CD4-positive, CD25-positive, alpha-beta regulatory T cell (primary cell): ENCODE measurements around the gene PRUNE2. TPM values are rescaled to one million over a fixed set of nuclear protein-coding genes. Genes with fewer than 3 reads are reported as not detected.

ENCODE experiments used
- ATAC-seq, 2 donors: fragments of 150-1000 bp; cut with Tn5 transposase; one replicate each; pipeline ENCODE4 v1.10.0; 2021; ENCODE audit warnings: low read depth in 2 of 2, moderate number of reproducible peaks in 2 of 2, moderate library complexity in 1 of 2
- DNase-seq, 3 donors: peaks; one replicate each; pipeline versions ENCODE4 v3.0.0 to v3.0.0-alpha.2; 2012 to 2022; ENCODE audit warnings: mixed read lengths in 1 of 3
- H3K27ac ChIP-seq: one replicate; pipeline ENCODE4 v1.7.0; 2013; ENCODE audit warnings: mild to moderate bottlenecking, low read length; ENCODE audit not compliant: insufficient read depth, poor library complexity, severe bottlenecking
- H3K27me3 ChIP-seq: one replicate; pipeline ENCODE4 v1.7.0; 2013; ENCODE audit warnings: low read length; ENCODE audit not compliant: control insufficient read depth, insufficient read depth
- H3K36me3 ChIP-seq: one replicate; pipeline ENCODE4 v1.7.0; 2013; ENCODE audit warnings: mild to moderate bottlenecking, low read length, moderate library complexity; ENCODE audit not compliant: control insufficient read depth, insufficient read depth
- H3K4me1 ChIP-seq: 2 replicates; pipeline ENCODE4 v1.7.0; 2013; ENCODE audit warnings: mild to moderate bottlenecking, low read length; ENCODE audit not compliant: insufficient read depth, control insufficient read depth, poor library complexity, severe bottlenecking
- H3K4me3 ChIP-seq: one replicate; pipeline ENCODE4 v1.7.0; 2013; ENCODE audit warnings: low read depth, mild to moderate bottlenecking, low read length, moderate library complexity
- H3K9me3 ChIP-seq, 2 experiments: 1 replicate in 1 of 2; 2 replicates in 1 of 2; pipeline ENCODE4 v1.7.0; 2013; ENCODE audit warnings: low read length in 2 of 2, mild to moderate bottlenecking in 1 of 2, moderate library complexity in 1 of 2; ENCODE audit not compliant: control insufficient read depth in 2 of 2
- H3K27ac Mint-ChIP-seq, 3 donors: one replicate each; pipeline ENCODE4 v1.8.0; 2020 to 2022; ENCODE audit warnings: mild to moderate bottlenecking in 3 of 3, mixed read lengths in 3 of 3, moderate library complexity in 2 of 3
- H3K27me3 Mint-ChIP-seq: one replicate; pipeline ENCODE4 v1.8.0; 2022; ENCODE audit warnings: mild to moderate bottlenecking, mixed read lengths
- H3K36me3 Mint-ChIP-seq: one replicate; pipeline ENCODE4 v1.8.0; 2020; ENCODE audit warnings: mixed read lengths
- H3K4me1 Mint-ChIP-seq, 4 donors: one replicate each; pipeline ENCODE4 v1.8.0; 2020 to 2022; ENCODE audit warnings: mixed read lengths in 4 of 4, mild to moderate bottlenecking in 1 of 4
- H3K4me3 Mint-ChIP-seq, 4 donors: one replicate each; pipeline ENCODE4 v1.8.0; 2020 to 2022; ENCODE audit warnings: mild to moderate bottlenecking in 4 of 4, mixed read lengths in 4 of 4, moderate library complexity in 3 of 4
- H3K9me3 Mint-ChIP-seq, 7 donors: one replicate each; pipeline ENCODE4 v1.8.0; 2020 to 2022; ENCODE audit warnings: mixed read lengths in 7 of 7, mild to moderate bottlenecking in 3 of 7, moderate library complexity in 2 of 7
- polyA plus RNA-seq, 4 donors: library from polyadenylated mRNA; unstranded; fragments of 300-500 nt; fragmentation: Illumina TruSeq; gene quantifications; one replicate each; pipeline ENCODE4 v1.2.3, GENCODE V29; 2021
- total RNA-seq: library from RNA; stranded (reverse); gene quantifications from one replicate; pipeline ENCODE4 v1.2.3, GENCODE V29; 2022

Gene PRUNE2
- total and polyA plus RNA-seq, 5 donors from 2014 or later = 0.28 to 0.30 TPM; not detected in 3

- Mint-ChIP-seq H3K36me3 (no peaks in the 10 kb centered on the region), H3K27ac (no peak overlapping the region), H3K4me3 (no peak overlapping the region), H3K4me1 (peaks cover 0 to 4% (median 0%) of the 10 kb centered on the region in 4 donors), H3K27me3 (no peaks in the 10 kb centered on the region), H3K9me3 (no peaks in the 10 kb centered on the region)
- H3K36me3 ChIP-seq = no peaks in the 10 kb centered on the region
- ATAC-seq (no peak), DNase-seq (no peak)
- H3K4me3 ChIP-seq = no peak overlapping the region
- no peaks in the 10 kb centered on the region for H3K9me3 ChIP-seq
- no peaks in the 10 kb centered on the region for H3K27me3 ChIP-seq
- no peak overlapping the region for H3K27ac ChIP-seq
- no peaks in the 10 kb centered on the region for H3K4me1 ChIP-seq
Observed at GRCh38 chr9:76803083-76803482, 102.8 kb downstream of the PRUNE2 start.

- Histone ChIP-seq H3K27ac (no peak overlapping the region), H3K27me3 (no peaks in the 10 kb centered on the region), H3K4me1 (no peaks in the 10 kb centered on the region), H3K36me3 (no peaks in the 10 kb centered on the region), H3K4me3 (no peak overlapping the region), H3K9me3 (no peaks in the 10 kb centered on the region)
- Mint-ChIP-seq H3K4me1 (peaks cover 0 to 4% (median 0%) of the 10 kb centered on the region in 4 donors), H3K27me3 (no peaks in the 10 kb centered on the region), H3K4me3 (no peak overlapping the region), H3K27ac (no peak overlapping the region), H3K9me3 (no peaks in the 10 kb centered on the region), H3K36me3 (no peaks in the 10 kb centered on the region)
- ATAC-seq (no peak), DNase-seq (no peak)
Observed at GRCh38 chr9:76800901-76801300, 105.0 kb downstream of the PRUNE2 start.

- Histone ChIP-seq H3K9me3 (no peaks in the 10 kb centered on the region), H3K27ac (no peak overlapping the region), H3K36me3 (no peaks in the 10 kb centered on the region), H3K4me3 (no peak overlapping the region), H3K4me1 (no peaks in the 10 kb centered on the region), H3K27me3 (no peaks in the 10 kb centered on the region)
- H3K27me3 Mint-ChIP-seq = no peaks in the 10 kb centered on the region
- H3K36me3 Mint-ChIP-seq = no peaks in the 10 kb centered on the region
- no peak for ATAC-seq
- no peak overlapping the region for H3K27ac Mint-ChIP-seq
- peaks cover 0 to 4% (median 0%) of the 10 kb centered on the region in 4 donors for H3K4me1 Mint-ChIP-seq
- no peak overlapping the region for H3K4me3 Mint-ChIP-seq
- no peak for DNase-seq
- no peaks in the 10 kb centered on the region for H3K9me3 Mint-ChIP-seq
Observed at GRCh38 chr9:76799473-76799872, 106.4 kb downstream of the PRUNE2 start.

GRCh38 chr9:76798527-76798926, 107.4 kb downstream of the PRUNE2 start:
- Mint-ChIP-seq H3K27ac (no peak overlapping the region), H3K4me1 (peaks cover 0 to 4% (median 0%) of the 10 kb centered on the region in 4 donors), H3K27me3 (no peaks in the 10 kb centered on the region), H3K9me3 (no peaks in the 10 kb centered on the region), H3K4me3 (no peak overlapping the region), H3K36me3 (no peaks in the 10 kb centered on the region)
- DNase-seq = no peak
- H3K27me3 ChIP-seq = no peaks in the 10 kb centered on the region
- no peak for ATAC-seq
- H3K9me3 ChIP-seq = no peaks in the 10 kb centered on the region
- no peaks in the 10 kb centered on the region for H3K4me1 ChIP-seq
- H3K36me3 ChIP-seq = no peaks in the 10 kb centered on the region
- no peak overlapping the region for H3K27ac ChIP-seq
- no peak overlapping the region for H3K4me3 ChIP-seq

- Mint-ChIP-seq H3K27ac (no peak overlapping the region), H3K36me3 (no peaks in the 10 kb centered on the region), H3K4me1 (peaks cover 0 to 4% (median 0%) of the 10 kb centered on the region in 4 donors), H3K27me3 (no peaks in the 10 kb centered on the region), H3K9me3 (peaks cover 0 to 1% (median 0%) of the 10 kb centered on the region in 7 donors), H3K4me3 (no peak overlapping the region)
- H3K9me3 ChIP-seq = no peaks in the 10 kb centered on the region
- no peak for DNase-seq
- H3K4me1 ChIP-seq = no peaks in the 10 kb centered on the region
- H3K27me3 ChIP-seq = no peaks in the 10 kb centered on the region
- H3K36me3 ChIP-seq = no peaks in the 10 kb centered on the region
- no peak overlapping the region for H3K27ac ChIP-seq
- no peak for ATAC-seq
- no peak overlapping the region for H3K4me3 ChIP-seq
Observed at GRCh38 chr9:76796296-76796695, 109.6 kb downstream of the PRUNE2 start.

GRCh38 chr9:76793784-76794431, 112.0 kb downstream of the PRUNE2 start:
- no peak for ATAC-seq
- no peak for DNase-seq
- Histone ChIP-seq H3K27me3 (no peaks in the 10 kb centered on the region), H3K27ac (no peak overlapping the region), H3K36me3 (no peaks in the 10 kb centered on the region), H3K4me3 (no peak overlapping the region), H3K9me3 (no peaks in the 10 kb centered on the region), H3K4me1 (no peaks in the 10 kb centered on the region)
- H3K4me3 Mint-ChIP-seq = no peak overlapping the region
- no peaks in the 10 kb centered on the region for H3K36me3 Mint-ChIP-seq
- no peak overlapping the region for H3K27ac Mint-ChIP-seq
- no peaks in the 10 kb centered on the region for H3K27me3 Mint-ChIP-seq
- peaks cover 0 to 2% (median 0%) of the 10 kb centered on the region in 7 donors for H3K9me3 Mint-ChIP-seq
- H3K4me1 Mint-ChIP-seq = no peaks in the 10 kb centered on the region

GRCh38 chr9:76789840-76790239, 116.1 kb downstream of the PRUNE2 start:
- Mint-ChIP-seq H3K36me3 (no peaks in the 10 kb centered on the region), H3K27ac (no peak overlapping the region), H3K4me1 (no peaks in the 10 kb centered on the region), H3K9me3 (peaks cover 0 to 4% (median 0%) of the 10 kb centered on the region in 7 donors), H3K27me3 (no peaks in the 10 kb centered on the region), H3K4me3 (no peak overlapping the region)
- Histone ChIP-seq H3K9me3 (no peaks in the 10 kb centered on the region), H3K4me3 (no peak overlapping the region), H3K4me1 (no peaks in the 10 kb centered on the region), H3K27me3 (no peaks in the 10 kb centered on the region), H3K36me3 (no peaks in the 10 kb centered on the region), H3K27ac (no peak overlapping the region)
- DNase-seq (no peak), ATAC-seq (no peak)

GRCh38 chr9:76787677-76788076, 118.2 kb downstream of the PRUNE2 start:
- H3K4me3 Mint-ChIP-seq = no peak overlapping the region
- Histone ChIP-seq H3K4me3 (no peak overlapping the region), H3K36me3 (no peaks in the 10 kb centered on the region), H3K27ac (no peak overlapping the region), H3K27me3 (no peaks in the 10 kb centered on the region), H3K4me1 (no peaks in the 10 kb centered on the region), H3K9me3 (no peaks in the 10 kb centered on the region)
- H3K4me1 Mint-ChIP-seq = no peaks in the 10 kb centered on the region
- ATAC-seq (no peak), DNase-seq (no peak)
- peaks cover 0 to 4% (median 0%) of the 10 kb centered on the region in 7 donors for H3K9me3 Mint-ChIP-seq
- no peaks in the 10 kb centered on the region for H3K36me3 Mint-ChIP-seq
- no peak overlapping the region for H3K27ac Mint-ChIP-seq
- H3K27me3 Mint-ChIP-seq = no peaks in the 10 kb centered on the region
